ENCODE data around the gene MCM5.
"Not testable (repeated sequence)": the region's sequence is repeated elsewhere in the genome, so short reads cannot be mapped to it uniquely, and the experiment has no call there.

The MCM5 gene

DNA sequence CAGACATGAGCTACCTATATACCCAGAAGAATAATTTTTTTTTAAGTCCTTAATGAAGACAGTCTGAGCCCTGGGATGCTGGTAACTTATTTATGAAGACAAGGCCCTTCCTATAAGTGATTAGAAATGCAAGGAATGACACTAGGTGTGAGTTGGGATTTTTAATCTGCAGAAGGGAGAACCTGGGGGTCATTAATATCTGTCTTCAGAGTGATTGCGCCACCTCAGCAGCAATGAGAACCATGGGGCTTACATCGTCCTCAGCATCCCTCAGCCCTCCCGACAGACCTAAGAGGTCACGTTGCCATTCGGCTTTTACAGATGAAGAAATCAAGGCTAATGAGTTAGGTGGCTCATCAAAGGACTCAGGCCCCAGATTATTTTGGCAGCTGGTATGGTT is 55.6 kb downstream of the MCM5 start:
- FAIRE-seq (no peak), DNase-seq (ENCODE audit: insufficient read length, low spot score) (no peak)

GRCh38 chr22:35456757-35457156 is 56.8 kb downstream of the MCM5 start:
- TF ChIP-seq SPI1 (IDR thresholded peaks at IDR 0.05; ENCODE audit: low read depth, low read length) (no peak), TAF1 (IDR thresholded peaks at IDR 0.05; ENCODE audit: low read depth, low read length) (no peak), POLR2A (IDR thresholded peaks at IDR 0.05; ENCODE audit: low read depth, low read length) (no peak), PAX5 (IDR thresholded peaks at IDR 0.05; ENCODE audit: insufficient read depth, low read length, severe bottlenecking) (no peak), POU2F2 (IDR thresholded peaks at IDR 0.05; ENCODE audit: low read depth, low read length) (no peak), POLR2AphosphoS5 (IDR thresholded peaks at IDR 0.05; ENCODE audit: low read depth, low read length) (no peak)
- DNase-seq (ENCODE audit: insufficient read length, low spot score) (no peak), FAIRE-seq (no peak)

More for the DNA sequence above, 55.6 kb downstream of the MCM5 start:
- TF ChIP-seq POLR2A (IDR thresholded peaks at IDR 0.05; ENCODE audit: low read depth, low read length) (no peak), PAX5 (IDR thresholded peaks at IDR 0.05; ENCODE audit: insufficient read depth, low read length, severe bottlenecking) (no peak), SPI1 (IDR thresholded peaks at IDR 0.05; ENCODE audit: low read depth, low read length) (no peak), TAF1 (IDR thresholded peaks at IDR 0.05; ENCODE audit: low read depth, low read length) (no peak), POLR2AphosphoS5 (IDR thresholded peaks at IDR 0.05; ENCODE audit: low read depth, low read length) (no peak), POU2F2 (IDR thresholded peaks at IDR 0.05; ENCODE audit: low read depth, low read length) (no peak)

- no peak for TF ChIP-seq SPI1 (IDR thresholded peaks at IDR 0.05; ENCODE audit: low read depth, low read length)
- TF ChIP-seq PAX5 (IDR thresholded peaks at IDR 0.05; ENCODE audit: insufficient read depth, low read length, severe bottlenecking), result no peak
- no peak for TF ChIP-seq POLR2A (IDR thresholded peaks at IDR 0.05; ENCODE audit: low read depth, low read length)
- TF ChIP-seq TAF1 (IDR thresholded peaks at IDR 0.05; ENCODE audit: low read depth, low read length), result no peak
- no peak for TF ChIP-seq POU2F2 (IDR thresholded peaks at IDR 0.05; ENCODE audit: low read depth, low read length)
- no peak for TF ChIP-seq POLR2AphosphoS5 (IDR thresholded peaks at IDR 0.05; ENCODE audit: low read depth, low read length)
- FAIRE-seq, result no peak
- no peak for DNase-seq (ENCODE audit: insufficient read length, low spot score)
These were observed 58.0 kb downstream of the MCM5 start for GRCh38 chr22:35457729-35458546.

DNA sequence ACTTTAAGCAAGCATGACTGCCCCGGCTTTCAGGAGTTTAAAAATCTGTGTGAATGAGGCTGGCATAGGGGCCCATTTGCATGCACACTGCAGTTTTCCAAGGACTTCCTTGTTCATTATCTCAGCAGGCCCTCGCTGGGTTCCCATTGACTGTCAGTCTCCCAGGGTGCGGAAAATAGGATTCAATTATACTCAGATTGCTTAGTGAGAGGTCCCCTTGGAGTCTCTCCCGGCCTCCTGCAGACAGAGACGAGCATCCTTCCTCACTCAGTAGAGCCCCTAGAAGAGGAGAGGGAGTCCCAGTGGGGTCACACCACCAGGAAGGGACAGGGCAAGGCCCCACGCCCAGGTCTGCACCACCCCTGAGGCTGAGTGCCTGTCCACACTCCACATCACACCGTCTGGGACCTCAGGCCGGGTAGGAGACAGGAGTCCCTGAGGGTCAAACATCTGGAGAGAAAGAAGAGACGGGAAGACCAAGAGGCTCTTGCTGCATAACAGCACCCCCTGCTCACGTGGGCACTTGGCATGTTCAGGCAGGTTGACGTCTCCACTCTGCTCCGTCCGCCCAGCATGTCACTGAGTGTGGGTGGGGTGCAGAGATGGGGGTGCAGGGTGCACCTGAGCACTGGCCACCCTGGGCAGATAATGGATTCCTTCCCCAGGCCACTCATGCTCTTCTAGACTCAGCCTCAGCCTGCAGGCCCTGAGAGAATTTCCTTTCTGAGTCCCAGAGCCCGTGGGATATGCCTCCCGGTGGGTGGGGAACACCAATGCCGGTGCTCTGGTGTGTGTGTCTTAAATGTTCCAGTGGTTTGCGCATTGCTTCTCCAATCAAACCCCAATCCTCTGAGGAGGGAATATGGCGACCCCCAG is 58.8 kb downstream of the MCM5 start:
- no peak for DNase-seq (ENCODE audit: insufficient read length, low spot score)
- TF ChIP-seq POLR2AphosphoS5 (IDR thresholded peaks at IDR 0.05; ENCODE audit: low read depth, low read length) (no peak), POLR2A (IDR thresholded peaks at IDR 0.05; ENCODE audit: low read depth, low read length) (no peak), TAF1 (IDR thresholded peaks at IDR 0.05; ENCODE audit: low read depth, low read length) (no peak), POU2F2 (IDR thresholded peaks at IDR 0.05; ENCODE audit: low read depth, low read length) (no peak), SPI1 (IDR thresholded peaks at IDR 0.05; ENCODE audit: low read depth, low read length) (no peak), PAX5 (IDR thresholded peaks at IDR 0.05; ENCODE audit: insufficient read depth, low read length, severe bottlenecking) (no peak)
- FAIRE-seq, result no peak

DNA sequence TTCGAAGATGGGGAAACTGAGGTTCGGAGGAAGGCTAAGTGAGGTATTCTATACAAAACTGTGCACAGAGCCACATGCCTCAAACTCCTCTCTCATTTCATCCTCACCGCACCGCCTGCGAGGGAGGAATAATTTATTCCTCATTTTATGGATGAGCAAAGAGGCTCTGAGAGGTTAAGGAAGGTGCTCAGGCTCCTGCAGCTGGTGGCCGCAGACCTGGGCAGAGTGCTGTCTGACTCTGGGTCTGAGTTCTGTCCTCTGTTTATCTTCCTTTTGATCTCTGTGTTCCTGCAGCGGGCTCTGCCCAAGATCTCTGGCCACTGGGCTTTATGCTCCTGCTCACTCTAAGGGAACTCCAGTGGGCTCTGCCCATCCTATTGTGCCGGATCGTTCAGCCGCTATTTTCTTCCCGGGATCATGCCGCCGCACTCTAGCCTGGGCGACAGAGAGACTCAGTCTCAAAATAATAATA is 59.5 kb downstream of the MCM5 start:
- TF ChIP-seq POLR2A (IDR thresholded peaks at IDR 0.05; ENCODE audit: low read depth, low read length), result no peak
- no peak for TF ChIP-seq POLR2AphosphoS5 (IDR thresholded peaks at IDR 0.05; ENCODE audit: low read depth, low read length)
- no peak for TF ChIP-seq TAF1 (IDR thresholded peaks at IDR 0.05; ENCODE audit: low read depth, low read length)
- no peak for TF ChIP-seq POU2F2 (IDR thresholded peaks at IDR 0.05; ENCODE audit: low read depth, low read length)
- no peak for TF ChIP-seq PAX5 (IDR thresholded peaks at IDR 0.05; ENCODE audit: insufficient read depth, low read length, severe bottlenecking)
- TF ChIP-seq SPI1 (IDR thresholded peaks at IDR 0.05; ENCODE audit: low read depth, low read length), result no peak
- no peak for DNase-seq (ENCODE audit: insufficient read length, low spot score)

GRCh38 chr22:35459976-35460375 is 60.0 kb downstream of the MCM5 start:
- DNase-seq (ENCODE audit: insufficient read length, low spot score); FAIRE-seq: not testable (repeated sequence)

More for the DNA sequence above, 59.5 kb downstream of the MCM5 start:
- no peak for FAIRE-seq

- DNase-seq (ENCODE audit: insufficient read length, low spot score) (no peak), FAIRE-seq (no peak)
- TF ChIP-seq PAX5 (IDR thresholded peaks at IDR 0.05; ENCODE audit: insufficient read depth, low read length, severe bottlenecking) (no peak), POU2F2 (IDR thresholded peaks at IDR 0.05; ENCODE audit: low read depth, low read length) (no peak), POLR2AphosphoS5 (IDR thresholded peaks at IDR 0.05; ENCODE audit: low read depth, low read length) (no peak), SPI1 (IDR thresholded peaks at IDR 0.05; ENCODE audit: low read depth, low read length) (no peak), TAF1 (IDR thresholded peaks at IDR 0.05; ENCODE audit: low read depth, low read length) (no peak), POLR2A (IDR thresholded peaks at IDR 0.05; ENCODE audit: low read depth, low read length) (no peak)
These were observed 60.7 kb downstream of the MCM5 start for GRCh38 chr22:35460688-35461087.

- DNase-seq (ENCODE audit: insufficient read length, low spot score) (no peak), FAIRE-seq (no peak)
- TF ChIP-seq PAX5 (IDR thresholded peaks at IDR 0.05; ENCODE audit: insufficient read depth, low read length, severe bottlenecking) (no peak), POLR2AphosphoS5 (IDR thresholded peaks at IDR 0.05; ENCODE audit: low read depth, low read length) (no peak), POLR2A (IDR thresholded peaks at IDR 0.05; ENCODE audit: low read depth, low read length) (no peak), TAF1 (IDR thresholded peaks at IDR 0.05; ENCODE audit: low read depth, low read length) (no peak), POU2F2 (IDR thresholded peaks at IDR 0.05; ENCODE audit: low read depth, low read length) (no peak), SPI1 (IDR thresholded peaks at IDR 0.05; ENCODE audit: low read depth, low read length) (no peak)
These were observed 62.7 kb downstream of the MCM5 start for GRCh38 chr22:35462498-35463230.
